SHP77 (cell line): ENCODE results near the gene ZNF226.
"Not testable (repeated sequence)": the region's sequence is repeated elsewhere in the genome, so short reads cannot be mapped to it uniquely, and the experiment has no call there.

Source experiments
- DNase-seq, 2 experiments: peaks; one replicate each; lab custom pipeline; 2025; lab: John Stamatoyannopoulos, UW

Gene ZNF226

GRCh38 chr19:44212250-44212865 is 47.5 kb downstream of the ZNF226 start, which contains the start of gene ZNF227:
ZNF227 (plus strand) TSS chr19:44212532; CDS start chr19:44217793, 5,261 bp downstream.
- DNase-seq, result peak; percentile 90 to 91

GRCh38 chr19:44212866-44213346 is 48.0 kb downstream of the ZNF226 start:
- DNase-seq, result peak in 1 of 2 experiments; percentile 3

- not testable (repeated sequence) for DNase-seq
Observed at GRCh38 chr19:44219926-44220325, 55.0 kb downstream of the ZNF226 start.

- DNase-seq, result not testable (repeated sequence)
Observed at GRCh38 chr19:44220761-44221160, 55.9 kb downstream of the ZNF226 start.

- not testable (repeated sequence) for DNase-seq
Observed at GRCh38 chr19:44221291-44221690, 56.4 kb downstream of the ZNF226 start.
